ENCODE data around the gene LUC7L2. TPM values are rescaled to one million over a fixed set of nuclear protein-coding genes. Genes with fewer than 3 reads are reported as not detected.

Gene LUC7L2
- polyA plus RNA-seq, 1 experiment: 45.7 TPM

- no peak overlapping the region for H3K4me3 ChIP-seq (ENCODE audit: low read depth, low read length)
- ChIA-PET CTCF (no interaction called here), POLR2A (no interaction called here)
- H3K27ac ChIP-seq (ENCODE audit: low read depth, low read length): no peak overlapping the region
- no peaks in the 10 kb centered on the region for H3K27me3 ChIP-seq (ENCODE audit: control insufficient read depth, insufficient read depth, low read length)
- DNase-seq (ENCODE audit: low read depth, low spot score): no peak
- H3K9me3 ChIP-seq (ENCODE audit: control insufficient read depth, insufficient read depth, low read length): no peaks in the 10 kb centered on the region
- no peak for TF ChIP-seq CTCF (IDR thresholded peaks at IDR 0.05; ENCODE audit: low read depth, low read length)
These were observed 7.9 kb downstream of the LUC7L2 start for GRCh38 chr7:139367438-139368155.

DNA sequence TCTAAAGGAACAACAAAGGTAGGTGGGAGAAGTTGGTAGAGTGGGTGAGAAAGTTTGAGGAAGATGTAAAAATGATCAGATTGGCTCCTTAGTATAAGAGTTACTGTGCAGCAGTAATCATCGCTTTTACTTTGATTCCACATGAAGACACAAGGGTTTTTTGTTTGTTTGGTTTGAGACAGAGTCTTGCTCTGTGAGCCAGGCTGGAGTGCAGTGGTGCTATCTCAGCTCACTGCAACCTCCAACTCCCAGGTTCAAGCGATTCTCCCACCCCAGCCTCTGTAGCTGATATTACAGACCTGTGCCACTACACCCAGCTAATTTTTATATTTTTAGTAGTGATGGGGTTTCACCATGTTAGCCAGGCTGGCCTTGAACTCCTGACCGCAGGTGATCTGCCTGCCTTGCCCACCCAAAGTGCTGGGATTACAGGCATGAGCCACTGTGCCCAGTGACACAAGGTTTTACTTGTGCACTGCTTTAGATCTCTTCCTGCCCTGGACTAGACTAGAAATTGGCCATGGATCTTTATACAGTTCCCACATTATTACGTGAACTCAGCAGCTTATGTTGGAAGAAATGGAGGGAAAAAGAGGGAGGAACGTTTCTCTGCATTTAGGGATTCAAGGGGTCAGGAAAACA lies 10.7 kb downstream of the LUC7L2 start:
- DNase-seq (ENCODE audit: low read depth, low spot score): no peak
- ChIA-PET CTCF (interaction anchor here (1.7 kb wide), 1 partner anchor 64 kb away, joined by 9 read pairs; no protein-coding TSS in a partner anchor), POLR2A (no interaction called here)
- H3K27ac ChIP-seq (ENCODE audit: low read depth, low read length): no peak overlapping the region
- H3K27me3 ChIP-seq (ENCODE audit: control insufficient read depth, insufficient read depth, low read length): no peaks in the 10 kb centered on the region
- TF ChIP-seq CTCF (IDR thresholded peaks at IDR 0.05; ENCODE audit: low read depth, low read length): no peak
- H3K9me3 ChIP-seq (ENCODE audit: control insufficient read depth, insufficient read depth, low read length): no peaks in the 10 kb centered on the region
- H3K4me3 ChIP-seq (ENCODE audit: low read depth, low read length): no peak overlapping the region

- H3K27me3 ChIP-seq (ENCODE audit: control insufficient read depth, insufficient read depth, low read length): no peaks in the 10 kb centered on the region
- no peak overlapping the region for H3K4me3 ChIP-seq (ENCODE audit: low read depth, low read length)
- H3K27ac ChIP-seq (ENCODE audit: low read depth, low read length): no peak overlapping the region
- ChIA-PET POLR2A (no interaction called here), CTCF (interaction anchor here (1.7 kb wide), 1 partner anchor 64 kb away, joined by 9 read pairs; no protein-coding TSS in a partner anchor)
- H3K9me3 ChIP-seq (ENCODE audit: control insufficient read depth, insufficient read depth, low read length): no peaks in the 10 kb centered on the region
- no peak for DNase-seq (ENCODE audit: low read depth, low spot score)
- no peak for TF ChIP-seq CTCF (IDR thresholded peaks at IDR 0.05; ENCODE audit: low read depth, low read length)
These were observed 11.2 kb downstream of the LUC7L2 start for GRCh38 chr7:139370943-139371313.

- TF ChIP-seq CTCF (IDR thresholded peaks at IDR 0.05; ENCODE audit: low read depth, low read length): no peak
- no peaks in the 10 kb centered on the region for H3K27me3 ChIP-seq (ENCODE audit: control insufficient read depth, insufficient read depth, low read length)
- H3K9me3 ChIP-seq (ENCODE audit: control insufficient read depth, insufficient read depth, low read length): no peaks in the 10 kb centered on the region
- H3K4me3 ChIP-seq (ENCODE audit: low read depth, low read length): no peak overlapping the region
- ChIA-PET CTCF (interaction anchor here (1.2 to 2.6 kb wide), 2 partner anchors 15 to 60 kb away, joined by 4 to 16 read pairs; partner anchors contain the start of gene LUC7L2), POLR2A (no interaction called here)
- H3K27ac ChIP-seq (ENCODE audit: low read depth, low read length): no peak overlapping the region
- no peak for DNase-seq (ENCODE audit: low read depth, low spot score)
These were observed 14.6 kb downstream of the LUC7L2 start for GRCh38 chr7:139374246-139374645.

DNA sequence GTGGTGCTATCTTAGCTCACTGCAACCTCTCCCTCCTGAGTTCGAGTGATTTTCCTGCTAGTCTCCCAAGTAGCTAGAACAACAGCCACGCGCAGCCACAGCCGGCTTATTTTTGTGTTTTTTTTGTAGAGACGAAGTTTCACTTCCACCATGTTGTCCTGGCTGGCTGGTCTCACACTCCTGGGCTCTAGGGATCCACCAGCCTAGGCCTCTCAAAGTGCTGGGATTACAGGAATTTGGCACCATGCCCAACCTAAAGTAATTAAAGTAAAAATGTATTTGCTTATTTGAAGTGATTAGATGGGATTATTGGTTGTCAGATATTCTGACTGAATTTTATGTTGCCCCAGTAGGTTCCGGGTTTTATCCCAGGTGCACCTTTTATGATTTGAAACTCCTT lies 22.7 kb downstream of the LUC7L2 start:
- CTCF ChIA-PET: no interaction called here

More for the DNA sequence above, 22.7 kb downstream of the LUC7L2 start:
- H3K27ac ChIP-seq (ENCODE audit: low read depth, low read length): no peak overlapping the region
- POLR2A ChIA-PET: no interaction called here
- DNase-seq (ENCODE audit: low read depth, low spot score): no peak
- H3K27me3 ChIP-seq (ENCODE audit: control insufficient read depth, insufficient read depth, low read length): no peaks in the 10 kb centered on the region
- TF ChIP-seq CTCF (IDR thresholded peaks at IDR 0.05; ENCODE audit: low read depth, low read length): no peak
- no peak overlapping the region for H3K4me3 ChIP-seq (ENCODE audit: low read depth, low read length)
- no peaks in the 10 kb centered on the region for H3K9me3 ChIP-seq (ENCODE audit: control insufficient read depth, insufficient read depth, low read length)
